ENCODE results near the gene TMPRSS13.

GRCh38 chr11:117932426-117932825 is 3.2 kb upstream of the TMPRSS13 start:
- TF ChIP-seq HNRNPL (IDR thresholded peaks at IDR 0.05; ENCODE audit: low read depth, low read length): no peak
- TF ChIP-seq E2F5 (CRISPR knock-in tag; IDR thresholded peaks at IDR 0.05): no peak
- no peak for TF ChIP-seq PHF20 (IDR thresholded peaks at IDR 0.05; ENCODE audit: partially characterized antibody)
- no peak for TF ChIP-seq NCOA1 (IDR thresholded peaks at IDR 0.05; ENCODE audit: low read depth)
- no peak for TF ChIP-seq CTCF (IDR thresholded peaks at IDR 0.05 in 2 of 3, conservative IDR thresholded peaks at IDR 0.05 in 1 of 3; ENCODE audit: insufficient read depth in 2 of 3, low read depth in 1 of 3, low read length in 3 of 3)
- TF ChIP-seq PRDM10 (IDR thresholded peaks at IDR 0.05; ENCODE audit: partially characterized antibody): no peak
- no peak for TF ChIP-seq ZFX (CRISPR knock-in tag; IDR thresholded peaks at IDR 0.05)

Measured in K562 (cell line).